Nephron progenitor cell (in vitro differentiated cells): ENCODE data around the gene DGKH.

Experiments
- DNase-seq: peaks from one replicate; pipeline ENCODE4 v3.0.0; 2021
- H3K27ac Mint-ChIP-seq: 2 replicates; pipeline ENCODE4 v1.8.0; 2021; ENCODE audit warnings: mild to moderate bottlenecking, moderate library complexity, mixed read lengths
- H3K27me3 Mint-ChIP-seq: 2 replicates; pipeline ENCODE4 v1.8.0; 2021; ENCODE audit warnings: mild to moderate bottlenecking, low read depth, mixed read lengths; ENCODE audit not compliant: poor library complexity
- H3K36me3 Mint-ChIP-seq: 2 replicates; pipeline ENCODE4 v1.8.0; 2021; ENCODE audit warnings: low read depth, mixed read lengths
- H3K4me1 Mint-ChIP-seq: 2 replicates; pipeline ENCODE4 v1.8.0; 2021; ENCODE audit warnings: mixed read lengths
- H3K4me3 Mint-ChIP-seq: 2 replicates; pipeline ENCODE4 v1.8.0; 2021; ENCODE audit warnings: mild to moderate bottlenecking, moderate library complexity, mixed read lengths
- H3K9me3 Mint-ChIP-seq: 2 replicates; pipeline ENCODE4 v1.8.0; 2021; ENCODE audit warnings: mild to moderate bottlenecking, moderate library complexity, mixed read lengths
- TF ChIP-seq, protein P1 (sequence below): fragments of 200-600 bp; sonication (generic); IDR thresholded peaks from 2 replicates; pipeline ENCODE4 v1.5.0; 2021; ENCODE audit warnings: antibody characterized with exemption

Gene DGKH

DNA sequence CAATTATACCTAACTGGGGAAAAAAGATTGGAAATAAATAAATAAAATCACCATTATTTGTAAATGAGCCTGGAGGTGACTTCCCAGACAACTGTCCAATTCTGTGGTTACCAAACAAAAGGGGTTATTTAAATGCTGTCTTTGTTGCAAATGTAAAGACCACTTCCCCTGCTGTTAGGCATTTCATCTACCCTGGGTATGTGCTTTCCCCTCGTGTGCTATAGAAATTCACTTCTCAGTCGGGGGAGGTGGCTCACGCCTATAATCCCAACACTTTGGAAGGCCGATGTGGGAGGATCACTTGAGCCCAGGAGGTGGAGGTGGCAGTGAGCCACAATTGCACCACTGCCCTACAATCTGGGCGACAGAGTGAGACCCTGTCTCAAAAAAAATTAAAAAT is 121.6 kb downstream of the DGKH start:
- no peak overlapping the region for H3K4me3 Mint-ChIP-seq
- no peaks in the 10 kb centered on the region for H3K4me1 Mint-ChIP-seq

DNA sequence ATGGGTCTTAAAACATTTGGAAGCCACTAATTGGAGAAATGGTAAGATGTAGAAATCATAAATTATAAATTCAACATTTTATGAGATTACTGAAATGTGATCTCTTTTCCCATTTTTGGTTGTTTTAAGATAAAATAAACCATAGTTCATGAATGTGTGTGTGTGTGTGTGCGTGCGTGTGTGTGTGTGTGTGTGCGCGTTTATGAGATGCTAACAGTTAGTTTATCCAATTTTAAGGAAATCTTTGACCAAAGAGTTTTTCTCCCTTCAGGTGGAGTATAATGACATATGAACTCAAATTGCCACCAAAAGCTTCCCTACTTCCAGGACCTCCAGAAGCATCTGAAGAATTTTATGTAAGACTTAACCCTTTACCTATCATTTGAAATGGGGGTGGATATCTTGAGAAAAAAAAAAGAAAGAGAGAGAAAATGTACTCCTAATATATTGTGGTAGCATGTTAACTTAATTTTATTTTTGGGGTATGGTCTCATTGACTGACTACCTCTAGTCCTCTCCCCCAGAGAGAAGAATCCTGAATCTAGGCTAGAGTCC is 125.4 kb downstream of the DGKH start:
- TF ChIP-seq, protein P1, sequence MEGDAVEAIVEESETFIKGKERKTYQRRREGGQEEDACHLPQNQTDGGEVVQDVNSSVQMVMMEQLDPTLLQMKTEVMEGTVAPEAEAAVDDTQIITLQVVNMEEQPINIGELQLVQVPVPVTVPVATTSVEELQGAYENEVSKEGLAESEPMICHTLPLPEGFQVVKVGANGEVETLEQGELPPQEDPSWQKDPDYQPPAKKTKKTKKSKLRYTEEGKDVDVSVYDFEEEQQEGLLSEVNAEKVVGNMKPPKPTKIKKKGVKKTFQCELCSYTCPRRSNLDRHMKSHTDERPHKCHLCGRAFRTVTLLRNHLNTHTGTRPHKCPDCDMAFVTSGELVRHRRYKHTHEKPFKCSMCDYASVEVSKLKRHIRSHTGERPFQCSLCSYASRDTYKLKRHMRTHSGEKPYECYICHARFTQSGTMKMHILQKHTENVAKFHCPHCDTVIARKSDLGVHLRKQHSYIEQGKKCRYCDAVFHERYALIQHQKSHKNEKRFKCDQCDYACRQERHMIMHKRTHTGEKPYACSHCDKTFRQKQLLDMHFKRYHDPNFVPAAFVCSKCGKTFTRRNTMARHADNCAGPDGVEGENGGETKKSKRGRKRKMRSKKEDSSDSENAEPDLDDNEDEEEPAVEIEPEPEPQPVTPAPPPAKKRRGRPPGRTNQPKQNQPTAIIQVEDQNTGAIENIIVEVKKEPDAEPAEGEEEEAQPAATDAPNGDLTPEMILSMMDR, result no peak
- Mint-ChIP-seq H3K9me3 (no peaks in the 10 kb centered on the region), H3K27me3 (no peaks in the 10 kb centered on the region), H3K36me3 (peaks cover 56% of the 10 kb centered on the region), H3K4me3 (no peak overlapping the region), H3K4me1 (no peaks in the 10 kb centered on the region), H3K27ac (peak overlapping the region; percentile 62)
- DNase-seq, result no peak

More for the DNA sequence above, 121.6 kb downstream of the DGKH start:
- Mint-ChIP-seq H3K36me3 (peaks cover 69% of the 10 kb centered on the region), H3K27ac (no peak overlapping the region), H3K9me3 (no peaks in the 10 kb centered on the region), H3K27me3 (no peaks in the 10 kb centered on the region)
- no peak for DNase-seq
- TF ChIP-seq, protein P1, result no peak

DNA sequence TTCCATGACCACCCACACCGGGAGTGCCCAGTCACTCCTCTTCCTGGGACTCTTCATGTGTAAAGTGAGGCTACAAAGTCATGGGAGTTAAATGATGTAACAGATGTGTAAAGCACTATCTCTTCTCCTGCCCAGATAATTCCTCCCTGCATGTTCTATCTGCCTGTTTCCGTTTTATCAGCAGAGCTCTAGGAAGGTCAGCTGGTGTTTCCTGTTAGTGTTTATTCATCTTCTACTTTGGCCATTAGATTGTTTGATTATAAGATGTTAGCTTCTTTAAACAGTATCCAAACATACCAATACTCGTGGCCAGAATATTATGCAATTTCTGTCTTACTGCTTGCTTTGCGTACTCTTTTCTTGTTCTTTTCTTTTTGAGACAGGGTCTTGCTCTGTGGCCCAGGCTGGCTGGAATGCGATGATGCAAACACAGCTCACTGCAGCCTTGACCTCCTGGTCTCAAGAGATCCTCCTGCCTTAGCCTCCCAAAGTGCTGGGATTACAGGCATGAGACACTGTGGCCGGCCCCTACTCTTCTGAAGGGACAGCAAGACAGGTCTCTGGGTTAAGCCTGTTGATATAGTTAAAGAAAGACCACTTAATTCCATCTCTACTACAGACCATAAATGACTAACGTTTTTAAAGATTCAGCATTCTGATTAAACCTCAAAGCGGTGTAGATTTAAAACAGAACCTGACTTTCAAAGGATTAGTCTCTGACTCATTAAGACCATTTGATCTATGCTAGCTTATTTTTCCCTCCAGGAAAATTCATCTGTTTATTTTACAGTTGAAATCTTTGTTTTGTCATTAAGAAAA is 126.1 kb downstream of the DGKH start:
- TF ChIP-seq, protein P1, result no peak
- H3K9me3 Mint-ChIP-seq, result no peaks in the 10 kb centered on the region
- H3K27ac Mint-ChIP-seq, result peak overlapping the region; percentile 40
- H3K4me1 Mint-ChIP-seq, result no peaks in the 10 kb centered on the region
- no peaks in the 10 kb centered on the region for H3K27me3 Mint-ChIP-seq
- H3K4me3 Mint-ChIP-seq, result no peak overlapping the region
- H3K36me3 Mint-ChIP-seq, result peaks cover 50% of the 10 kb centered on the region
- no peak for DNase-seq

DNA sequence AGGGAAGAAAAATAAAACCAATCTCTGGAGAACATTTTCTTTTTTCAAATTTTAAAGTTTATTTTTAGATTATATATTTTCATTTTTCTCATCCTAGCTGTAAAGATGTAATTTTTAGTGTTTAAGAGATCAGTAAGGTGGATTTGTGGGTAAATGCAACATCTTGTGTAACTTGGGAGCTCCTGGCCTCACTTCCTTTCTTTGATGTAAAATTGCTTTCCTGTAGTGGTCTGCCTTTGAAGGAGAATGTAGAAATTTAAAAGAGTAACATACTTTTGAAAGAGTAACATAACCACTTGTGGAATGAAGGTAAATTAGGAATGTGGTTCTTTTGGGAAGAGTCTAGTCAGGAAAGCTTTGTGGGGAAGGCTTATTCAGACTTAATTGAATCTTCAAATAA is 127.8 kb downstream of the DGKH start:
- Mint-ChIP-seq H3K4me1 (no peaks in the 10 kb centered on the region), H3K36me3 (peaks cover 49% of the 10 kb centered on the region), H3K4me3 (no peak overlapping the region), H3K9me3 (no peaks in the 10 kb centered on the region), H3K27me3 (no peaks in the 10 kb centered on the region), H3K27ac (no peak overlapping the region)
- no peak for DNase-seq
- TF ChIP-seq, protein P1, result no peak

DNA sequence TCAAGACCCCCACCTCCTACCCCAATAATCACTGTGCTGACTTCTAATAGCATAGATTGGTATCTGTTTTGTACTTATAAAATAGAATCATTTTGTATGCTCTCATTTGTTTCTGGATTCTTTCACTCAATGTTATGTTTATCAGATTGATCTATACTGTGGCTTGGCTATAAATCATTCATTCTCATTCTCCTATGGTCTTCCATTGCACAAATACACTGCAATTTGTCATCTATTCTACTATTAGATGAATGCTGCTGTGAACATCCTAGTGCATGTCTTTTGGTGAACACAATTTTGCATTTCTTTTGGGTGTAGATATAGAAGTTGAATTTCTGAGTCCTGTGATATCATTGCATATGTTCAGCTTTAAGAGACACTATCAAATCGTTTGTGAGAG is 128.7 kb downstream of the DGKH start:
- Mint-ChIP-seq H3K4me3 (no peak overlapping the region), H3K36me3 (peaks cover 49% of the 10 kb centered on the region), H3K27ac (no peak overlapping the region), H3K4me1 (no peaks in the 10 kb centered on the region), H3K9me3 (no peaks in the 10 kb centered on the region), H3K27me3 (no peaks in the 10 kb centered on the region)
- TF ChIP-seq, protein P1, result no peak
- DNase-seq, result no peak
